Osteocyte (in vitro differentiated cells): Measurements from ENCODE around the gene CNR1. TPM values are rescaled to one million over a fixed set of nuclear protein-coding genes. Genes with fewer than 3 reads are reported as not detected.

ENCODE experiments used
- DNase-seq: peaks from one replicate; pipeline ENCODE4 v3.0.0; 2021; ENCODE audit warnings: mixed read lengths; ENCODE audit not compliant: unreplicated experiment; ENCODE audit errors: extremely low spot score
- H3K27ac Mint-ChIP-seq: one replicate; pipeline ENCODE4 v1.8.0; 2021; ENCODE audit warnings: mild to moderate bottlenecking, mixed read lengths; ENCODE audit not compliant: unreplicated experiment
- H3K27me3 Mint-ChIP-seq: one replicate; pipeline ENCODE4 v1.8.0; 2021; ENCODE audit warnings: mixed read lengths; ENCODE audit not compliant: unreplicated experiment
- H3K36me3 Mint-ChIP-seq: one replicate; pipeline ENCODE4 v1.8.0; 2021; ENCODE audit warnings: mixed read lengths; ENCODE audit not compliant: unreplicated experiment
- H3K4me1 Mint-ChIP-seq: one replicate; pipeline ENCODE4 v1.8.0; 2021; ENCODE audit warnings: mixed read lengths; ENCODE audit not compliant: unreplicated experiment
- H3K4me3 Mint-ChIP-seq: one replicate; pipeline ENCODE4 v1.8.0; 2021; ENCODE audit warnings: mild to moderate bottlenecking, moderate library complexity, mixed read lengths; ENCODE audit not compliant: unreplicated experiment
- H3K9me3 Mint-ChIP-seq: one replicate; pipeline ENCODE4 v1.8.0; 2021; ENCODE audit warnings: mixed read lengths; ENCODE audit not compliant: unreplicated experiment
- total RNA-seq: library from RNA; stranded (reverse); gene quantifications from 2 replicates; pipeline ENCODE4 v1.2.1, GENCODE V29; 2021
- TF ChIP-seq, protein P1 (sequence below): fragments of 200-600 bp; sonication (generic); IDR thresholded peaks from 2 replicates; pipeline ENCODE4 v1.5.0; 2021; ENCODE audit warnings: antibody characterized with exemption, mild to moderate bottlenecking, moderate library complexity

The CNR1 gene
- total RNA-seq, 1 donor from 2014 or later: not detected

DNA sequence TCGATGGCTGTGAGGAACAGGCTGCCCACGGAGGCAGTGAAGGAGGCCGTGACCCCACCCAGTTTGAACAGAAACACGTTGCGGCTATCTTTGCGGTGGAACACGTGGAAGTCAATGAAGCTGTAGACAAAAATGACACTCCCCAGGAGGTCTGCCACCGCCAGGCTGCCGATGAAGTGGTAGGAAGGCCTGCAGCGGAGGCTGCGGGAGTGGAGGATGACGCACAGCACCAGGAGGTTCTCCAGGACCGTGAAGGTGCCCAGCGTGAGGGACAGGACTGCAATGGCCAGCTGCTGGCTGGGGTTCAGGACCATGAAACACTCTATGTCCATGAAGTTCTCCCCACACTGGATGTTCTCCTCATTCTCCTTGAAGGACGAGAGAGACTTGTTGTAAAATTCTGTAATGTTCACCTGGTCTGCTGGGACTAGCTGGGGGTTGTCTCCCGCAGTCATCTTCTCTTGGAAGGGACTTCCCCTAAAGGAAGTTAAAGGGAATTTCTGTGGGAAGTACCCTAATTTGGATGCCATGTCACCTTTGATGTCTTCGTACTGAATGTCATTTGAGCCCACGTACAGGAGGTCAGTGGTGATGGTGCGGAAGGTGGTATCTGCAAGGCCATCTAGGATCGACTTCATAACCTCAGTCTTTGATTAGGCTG lies 21.4 kb downstream of the CNR1 start:
- Mint-ChIP-seq H3K9me3 (no peaks in the 10 kb centered on the region), H3K4me1 (no peaks in the 10 kb centered on the region), H3K36me3 (no peaks in the 10 kb centered on the region), H3K4me3 (no peak overlapping the region), H3K27me3 (peaks cover 3% of the 10 kb centered on the region), H3K27ac (no peak overlapping the region)
- no peak for DNase-seq
- TF ChIP-seq, protein P1, sequence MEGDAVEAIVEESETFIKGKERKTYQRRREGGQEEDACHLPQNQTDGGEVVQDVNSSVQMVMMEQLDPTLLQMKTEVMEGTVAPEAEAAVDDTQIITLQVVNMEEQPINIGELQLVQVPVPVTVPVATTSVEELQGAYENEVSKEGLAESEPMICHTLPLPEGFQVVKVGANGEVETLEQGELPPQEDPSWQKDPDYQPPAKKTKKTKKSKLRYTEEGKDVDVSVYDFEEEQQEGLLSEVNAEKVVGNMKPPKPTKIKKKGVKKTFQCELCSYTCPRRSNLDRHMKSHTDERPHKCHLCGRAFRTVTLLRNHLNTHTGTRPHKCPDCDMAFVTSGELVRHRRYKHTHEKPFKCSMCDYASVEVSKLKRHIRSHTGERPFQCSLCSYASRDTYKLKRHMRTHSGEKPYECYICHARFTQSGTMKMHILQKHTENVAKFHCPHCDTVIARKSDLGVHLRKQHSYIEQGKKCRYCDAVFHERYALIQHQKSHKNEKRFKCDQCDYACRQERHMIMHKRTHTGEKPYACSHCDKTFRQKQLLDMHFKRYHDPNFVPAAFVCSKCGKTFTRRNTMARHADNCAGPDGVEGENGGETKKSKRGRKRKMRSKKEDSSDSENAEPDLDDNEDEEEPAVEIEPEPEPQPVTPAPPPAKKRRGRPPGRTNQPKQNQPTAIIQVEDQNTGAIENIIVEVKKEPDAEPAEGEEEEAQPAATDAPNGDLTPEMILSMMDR: no peak

DNA sequence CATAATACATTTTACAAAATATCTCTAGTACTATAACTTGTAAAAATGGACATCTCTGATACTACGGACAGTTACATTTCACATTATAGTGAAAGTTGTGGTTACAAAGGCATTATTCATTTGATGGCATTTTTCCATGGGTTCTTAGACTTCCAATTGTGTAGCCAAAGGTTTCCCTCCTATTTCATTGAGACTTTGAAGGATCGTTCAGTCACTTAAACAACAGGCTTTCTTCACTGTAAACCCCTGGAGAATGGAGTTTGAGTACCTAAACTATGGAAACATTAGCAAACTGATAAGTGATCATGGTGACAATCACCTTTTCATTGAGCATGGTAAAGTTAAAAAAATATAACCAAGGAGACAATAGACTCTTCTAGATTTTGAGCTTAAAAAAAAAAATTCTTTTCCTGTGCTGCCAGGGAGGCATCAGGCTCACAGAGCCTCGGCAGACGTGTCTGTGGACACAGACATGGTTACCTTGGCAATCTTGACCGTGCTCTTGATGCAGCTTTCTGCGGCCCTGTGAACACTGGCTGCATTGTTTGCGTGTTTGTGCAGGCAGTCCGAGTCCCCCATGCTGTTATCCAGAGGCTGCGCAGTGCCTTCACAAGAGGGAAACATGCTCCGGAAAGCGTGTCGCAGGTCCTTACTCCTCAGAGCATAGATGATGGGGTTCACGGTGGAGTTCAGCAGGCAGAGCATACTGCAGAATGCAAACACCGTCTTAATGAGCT lies 22.6 kb downstream of the CNR1 start:
- Mint-ChIP-seq H3K4me3 (no peak overlapping the region), H3K36me3 (no peaks in the 10 kb centered on the region), H3K9me3 (no peaks in the 10 kb centered on the region), H3K27me3 (peaks cover 3% of the 10 kb centered on the region), H3K27ac (no peak overlapping the region), H3K4me1 (no peaks in the 10 kb centered on the region)
- TF ChIP-seq, protein P1: no peak
- DNase-seq: no peak

DNA sequence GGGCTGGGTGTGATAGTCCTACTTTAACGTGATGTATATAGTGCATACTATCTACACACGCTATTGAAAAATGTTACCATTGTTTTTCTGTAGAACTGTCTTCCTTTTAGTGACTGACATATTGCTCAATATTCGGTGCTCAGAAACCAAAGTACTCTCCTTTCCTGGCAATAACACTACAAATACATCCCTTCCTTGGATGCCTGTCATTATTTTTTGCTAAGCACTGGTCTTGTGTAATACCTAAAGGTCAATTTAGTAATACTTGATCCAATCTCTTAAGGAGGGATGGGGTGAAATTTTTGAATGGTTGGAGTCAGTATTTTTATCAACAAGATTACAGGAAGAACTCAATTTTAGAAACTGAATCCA lies 23.9 kb downstream of the CNR1 start:
- H3K4me1 Mint-ChIP-seq: no peaks in the 10 kb centered on the region
- TF ChIP-seq, protein P1: no peak
- no peaks in the 10 kb centered on the region for H3K36me3 Mint-ChIP-seq
- no peak for DNase-seq
- H3K27me3 Mint-ChIP-seq: peaks cover 3% of the 10 kb centered on the region
- no peak overlapping the region for H3K4me3 Mint-ChIP-seq
- no peaks in the 10 kb centered on the region for H3K9me3 Mint-ChIP-seq
- no peak overlapping the region for H3K27ac Mint-ChIP-seq

DNA sequence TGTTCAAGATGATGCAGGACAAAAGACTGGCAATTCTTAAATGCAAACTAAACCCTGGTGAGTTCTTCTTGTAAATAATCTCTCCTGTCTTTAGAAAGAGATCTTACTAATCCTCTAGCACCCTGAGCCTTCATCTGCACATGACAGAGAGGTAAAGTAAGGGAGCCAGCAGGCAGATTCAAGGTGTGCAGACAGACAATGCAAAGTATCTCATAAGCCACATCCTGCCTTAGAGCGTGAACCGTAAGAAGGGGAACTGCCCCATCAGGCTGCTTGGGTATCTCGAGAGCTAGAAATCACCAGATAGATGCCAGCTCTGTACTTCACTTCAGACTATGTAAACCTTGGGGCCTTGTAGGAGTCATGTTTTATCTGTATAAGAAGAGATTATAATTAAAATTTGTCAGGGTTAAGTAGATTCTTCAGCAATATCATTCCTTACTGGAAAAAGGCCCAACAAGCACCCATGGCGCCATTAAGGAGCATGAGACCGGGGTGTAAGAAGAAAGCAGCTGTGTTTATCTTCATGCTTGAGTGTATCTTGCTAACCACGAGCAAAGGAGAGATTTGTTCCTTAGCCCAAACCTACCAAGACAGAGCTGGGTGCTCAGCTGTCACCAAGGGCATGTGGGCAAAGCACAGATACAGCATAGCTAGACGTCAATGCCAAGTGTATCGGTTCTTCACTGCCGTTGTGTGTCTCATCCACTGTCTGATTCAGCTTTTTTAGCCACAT lies 24.4 kb downstream of the CNR1 start:
- no peaks in the 10 kb centered on the region for H3K36me3 Mint-ChIP-seq
- TF ChIP-seq, protein P1: no peak
- no peak for DNase-seq
- no peak overlapping the region for H3K27ac Mint-ChIP-seq
- no peaks in the 10 kb centered on the region for H3K4me1 Mint-ChIP-seq
- H3K4me3 Mint-ChIP-seq: no peak overlapping the region
- H3K27me3 Mint-ChIP-seq: peaks cover 3% of the 10 kb centered on the region
- H3K9me3 Mint-ChIP-seq: no peaks in the 10 kb centered on the region

DNA sequence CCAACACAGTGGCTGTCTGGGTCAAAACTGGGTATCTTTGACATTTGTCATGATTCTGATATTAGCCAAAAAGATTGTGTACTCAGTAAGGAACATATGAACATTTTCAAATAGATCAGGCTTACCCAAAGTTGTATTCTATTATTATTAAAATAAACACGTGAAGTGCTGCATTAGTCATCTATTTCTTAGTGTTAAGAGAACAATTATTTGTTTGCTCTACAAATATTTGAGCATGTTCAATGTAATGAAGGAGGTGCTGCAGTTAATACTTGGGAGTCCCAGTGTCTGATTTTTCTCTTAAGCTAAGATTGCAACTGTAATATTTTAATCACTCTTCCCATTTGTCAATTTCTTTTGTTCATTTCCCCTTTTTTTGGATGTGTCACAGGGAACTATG lies 28.2 kb downstream of the CNR1 start:
- Mint-ChIP-seq H3K4me3 (no peak overlapping the region), H3K27ac (no peak overlapping the region), H3K36me3 (no peaks in the 10 kb centered on the region), H3K27me3 (peaks cover 3% of the 10 kb centered on the region), H3K4me1 (no peaks in the 10 kb centered on the region), H3K9me3 (no peaks in the 10 kb centered on the region)
- DNase-seq: no peak
- TF ChIP-seq, protein P1: no peak
